SK-N-MC (cell line): ENCODE measurements around the gene G0S2.

Experiments
- EZH2 ChIP-seq: fragments of 200-600 bp; sonication (generic); IDR thresholded peaks from one replicate; pipeline ENCODE4 v1.6.1; 2017; ENCODE audit warnings: antibody characterized with exemption
- POLR2AphosphoS5 ChIP-seq: IDR thresholded peaks from 2 replicates; pipeline ENCODE4 v1.6.1; 2012; ENCODE audit warnings: mild to moderate bottlenecking, low read depth, low read length, borderline replicate concordance

DNA sequence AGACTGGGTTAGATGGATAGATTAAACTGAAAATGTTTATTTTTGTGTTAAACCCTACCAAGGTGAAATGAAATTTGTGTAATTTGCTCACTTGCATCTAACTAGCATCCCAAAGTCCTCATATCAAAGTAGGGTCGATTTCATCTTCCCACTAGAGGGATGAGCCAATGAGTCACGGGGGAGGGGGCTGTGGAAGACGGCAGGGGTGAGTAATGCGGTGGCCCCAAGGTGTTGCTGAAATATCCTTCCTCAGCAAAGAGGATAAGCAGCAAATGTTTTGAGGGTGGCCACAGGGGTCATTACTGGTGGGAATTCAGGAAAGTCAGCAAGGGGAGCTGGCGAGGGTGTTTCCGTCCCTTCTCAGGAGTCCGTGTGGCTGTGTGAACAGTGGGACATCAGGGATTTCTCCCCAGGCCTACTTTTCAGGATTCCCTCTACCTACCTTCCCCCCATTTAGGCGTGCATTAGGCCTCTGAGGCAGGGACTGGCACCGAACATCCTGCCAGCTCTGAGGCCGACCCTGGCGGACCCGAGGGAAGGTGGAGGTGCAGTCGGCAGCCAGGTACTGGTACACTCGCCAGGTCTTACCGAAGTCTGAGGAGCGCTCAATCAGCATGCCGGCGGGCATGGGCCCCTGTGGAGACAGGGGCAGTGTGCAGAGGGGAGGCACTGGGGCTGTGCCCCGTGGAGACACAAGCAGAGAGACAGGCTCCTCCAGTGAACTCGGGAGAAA is 41.0 kb upstream of the G0S2 start:
- no peak for TF ChIP-seq POLR2AphosphoS5
- no peak for TF ChIP-seq EZH2
